HEK293 (cell line): ENCODE results near the gene CKS1B.

Experiments
- ATF2 ChIP-seq: fragments of 450-650 bp; formaldehyde crosslinking; IDR thresholded peaks from 2 replicates; pipeline ENCODE4 v1.5.1; 2016; ENCODE audit warnings: missing biosample characterization, missing genetic modification characterization, low read depth
- EGR2 ChIP-seq: fragments of 450-650 bp; formaldehyde crosslinking; IDR thresholded peaks from 2 replicates; pipeline ENCODE4 v1.5.1; 2016; ENCODE audit warnings: low read depth, missing biosample characterization, missing genetic modification characterization
- GLI4 ChIP-seq: fragments of 450-650 bp; formaldehyde crosslinking; IDR thresholded peaks from 2 replicates; pipeline ENCODE4 v1.5.1; 2016; ENCODE audit warnings: missing biosample characterization, missing genetic modification characterization
- MZF1 ChIP-seq: fragments of 450-650 bp; formaldehyde crosslinking; IDR thresholded peaks from 2 replicates; pipeline ENCODE4 v1.5.1; 2017; ENCODE audit warnings: missing biosample characterization, missing genetic modification characterization, borderline replicate concordance
- PRDM10 ChIP-seq: fragments of 450-650 bp; formaldehyde crosslinking; IDR thresholded peaks from 2 replicates; pipeline ENCODE4 v1.5.1; 2016; ENCODE audit warnings: missing biosample characterization, missing genetic modification characterization
- RBAK ChIP-seq: fragments of 450-650 bp; formaldehyde crosslinking; IDR thresholded peaks from 2 replicates; pipeline ENCODE4 v1.5.1; 2016; ENCODE audit warnings: missing biosample characterization, missing genetic modification characterization
- SP2 ChIP-seq: fragments of 450-650 bp; formaldehyde crosslinking; IDR thresholded peaks from 2 replicates; pipeline ENCODE4 v1.5.1; 2016; ENCODE audit warnings: missing biosample characterization, missing genetic modification characterization
- ZFP41 ChIP-seq: fragments of 450-650 bp; formaldehyde crosslinking; IDR thresholded peaks from 2 replicates; pipeline ENCODE4 v1.5.1; 2016; ENCODE audit warnings: missing biosample characterization, missing genetic modification characterization, borderline replicate concordance
- ZNF138 ChIP-seq: fragments of 450-650 bp; formaldehyde crosslinking; IDR thresholded peaks from 2 replicates; pipeline ENCODE4 v1.5.1; 2016; ENCODE audit warnings: missing biosample characterization, missing genetic modification characterization, borderline replicate concordance
- ZNF2 ChIP-seq: fragments of 450-650 bp; formaldehyde crosslinking; IDR thresholded peaks from 2 replicates; pipeline ENCODE4 v1.5.1; 2016; ENCODE audit warnings: missing biosample characterization, missing genetic modification characterization
- ZNF26 ChIP-seq: fragments of 450-650 bp; formaldehyde crosslinking; IDR thresholded peaks from 2 replicates; pipeline ENCODE4 v1.5.1; 2016; ENCODE audit warnings: missing biosample characterization, missing genetic modification characterization
- ZNF274 ChIP-seq, 2 experiments: fragments of 200-500 bp in 1 of 2; fragments of 450-650 bp in 1 of 2; sonication (Bioruptor generic) in 1 of 2; formaldehyde crosslinking in 1 of 2; IDR thresholded peaks; 2 replicates each; pipeline versions ENCODE4 v1.5.1 to v1.6.1; 2014 to 2016; ENCODE audit warnings: borderline replicate concordance in 1 of 2, inconsistent platforms in 1 of 2, low read length in 1 of 2, missing biosample characterization in 1 of 2, missing genetic modification characterization in 1 of 2
- ZNF426 ChIP-seq: fragments of 450-650 bp; formaldehyde crosslinking; IDR thresholded peaks from 2 replicates; pipeline ENCODE4 v1.5.1; 2017; ENCODE audit warnings: missing biosample characterization, missing genetic modification characterization, mild to moderate bottlenecking, inconsistent platforms, moderate library complexity
- ZNF48 ChIP-seq: fragments of 450-650 bp; formaldehyde crosslinking; IDR thresholded peaks from 2 replicates; pipeline ENCODE4 v1.5.1; 2016; ENCODE audit warnings: missing biosample characterization, missing genetic modification characterization
- ZNF518A ChIP-seq: fragments of 450-650 bp; formaldehyde crosslinking; conservative IDR thresholded peaks from 2 replicates; pipeline ENCODE4 v1.5.1; 2016; ENCODE audit warnings: low read depth, missing biosample characterization, missing genetic modification characterization
- ZNF529 ChIP-seq: fragments of 450-650 bp; formaldehyde crosslinking; IDR thresholded peaks from 2 replicates; pipeline ENCODE4 v1.5.1; 2017; ENCODE audit warnings: missing genetic modification characterization, missing biosample characterization; ENCODE audit not compliant: insufficient replicate concordance
- ZNF664 ChIP-seq: fragments of 450-650 bp; formaldehyde crosslinking; IDR thresholded peaks from 2 replicates; pipeline ENCODE4 v1.5.1; 2016; ENCODE audit warnings: missing biosample characterization, missing genetic modification characterization
- ZNF701 ChIP-seq: fragments of 450-650 bp; formaldehyde crosslinking; IDR thresholded peaks from 2 replicates; pipeline ENCODE4 v1.5.1; 2016; ENCODE audit warnings: missing biosample characterization, missing genetic modification characterization
- ZNF704 ChIP-seq: fragments of 450-650 bp; formaldehyde crosslinking; IDR thresholded peaks from 2 replicates; pipeline ENCODE4 v1.5.1; 2016; ENCODE audit warnings: missing biosample characterization, missing genetic modification characterization
- ZNF747 ChIP-seq: fragments of 450-650 bp; formaldehyde crosslinking; IDR thresholded peaks from 2 replicates; pipeline ENCODE4 v1.5.1; 2016; ENCODE audit warnings: missing biosample characterization, missing genetic modification characterization
- ZNF76 ChIP-seq: fragments of 450-650 bp; formaldehyde crosslinking; IDR thresholded peaks from 2 replicates; pipeline ENCODE4; 2016; ENCODE audit warnings: low read depth, missing biosample characterization, missing genetic modification characterization, borderline replicate concordance
- ZNF837 ChIP-seq: fragments of 450-650 bp; formaldehyde crosslinking; IDR thresholded peaks from 2 replicates; pipeline ENCODE4 v1.5.1; 2016; ENCODE audit warnings: missing biosample characterization, missing genetic modification characterization
- ZSCAN5A ChIP-seq: fragments of 450-650 bp; formaldehyde crosslinking; IDR thresholded peaks from 2 replicates; pipeline ENCODE4 v1.5.1; 2016; ENCODE audit warnings: missing biosample characterization, missing genetic modification characterization

Gene CKS1B

GRCh38 chr1:155017041-155017945 lies 42.8 kb downstream of the CKS1B start (continued):
- no peak for TF ChIP-seq ZNF529 (tag by site-specific recombination)
- no peak for TF ChIP-seq ZNF274 (IDR thresholded peaks at IDR 0.05; ENCODE audit: low read length)
- no peak for TF ChIP-seq ZNF274 (tag by site-specific recombination; IDR thresholded peaks at IDR 0.05; ENCODE audit: borderline replicate concordance)
- peak; percentile 99 for TF ChIP-seq EGR2 (tag by site-specific recombination)
- peak; percentile 75; the same call in 1 of the 2 replicates for TF ChIP-seq ZSCAN5A (tag by site-specific recombination)
- TF ChIP-seq ZNF664 (tag by site-specific recombination): no peak
- TF ChIP-seq ZNF48 (tag by site-specific recombination): no peak
- no peak for TF ChIP-seq ZNF426 (tag by site-specific recombination)
- no peak for TF ChIP-seq RBAK (tag by site-specific recombination)
- TF ChIP-seq ZNF837 (tag by site-specific recombination): no peak
- TF ChIP-seq ZNF704 (tag by site-specific recombination): no peak
- peak; percentile 94 for TF ChIP-seq ZNF2 (tag by site-specific recombination)
- peak; percentile 79; the same call in 1 of the 2 replicates for TF ChIP-seq GLI4 (tag by site-specific recombination)
- TF ChIP-seq ZNF138 (tag by site-specific recombination): no peak
- no peak for TF ChIP-seq ZNF747
- peak; percentile 68; the same call in 1 of the 2 replicates for TF ChIP-seq ZNF76 (tag by site-specific recombination)
- no peak for TF ChIP-seq ZFP41 (tag by site-specific recombination)
- TF ChIP-seq ZNF26: no peak
- TF ChIP-seq ATF2: no peak
- TF ChIP-seq PRDM10 (tag by site-specific recombination): peak; percentile 91
- peak; percentile 96 for TF ChIP-seq SP2 (tag by site-specific recombination)
- no peak for TF ChIP-seq ZNF701
- TF ChIP-seq ZNF518A (tag by site-specific recombination): no peak
- TF ChIP-seq MZF1 (tag by site-specific recombination): peak; percentile 75
